Mucosa of gallbladder (tissue), 1 donor: Measurements from ENCODE around the gene GPC5. TPM values are rescaled to one million over a fixed set of nuclear protein-coding genes. Genes with fewer than 3 reads are reported as not detected.

Experiments
- DNase-seq: peaks from one replicate; pipeline ENCODE4 v3.0.0-alpha.2; 2020; ENCODE audit warnings: low spot score
- total RNA-seq: library from RNA; stranded (reverse); gene quantifications from one replicate; pipeline ENCODE4 v1.2.1, GENCODE V29; 2021
- donor health status: DM: no; HTN: no; CAD: no.

The GPC5 gene
- total RNA-seq, 1 donor from 2014 or later, result 2.2 TPM

GRCh38 chr13:91456837-91457236 lies 58.4 kb downstream of the GPC5 start:
- no peak for DNase-seq

- no peak for DNase-seq
These were observed 61.1 kb downstream of the GPC5 start for GRCh38 chr13:91459485-91459884.

- no peak for DNase-seq
These were observed 65.9 kb downstream of the GPC5 start for GRCh38 chr13:91464336-91464735.

- DNase-seq, result no peak
These were observed 68.8 kb downstream of the GPC5 start for GRCh38 chr13:91467236-91467635.

- no peak for DNase-seq
These were observed 69.9 kb downstream of the GPC5 start for GRCh38 chr13:91468301-91468700.

GRCh38 chr13:91470084-91470621 lies 71.7 kb downstream of the GPC5 start:
- no peak for DNase-seq

GRCh38 chr13:91470681-91471080 lies 72.3 kb downstream of the GPC5 start:
- DNase-seq, result no peak

- DNase-seq, result no peak
These were observed 84.0 kb downstream of the GPC5 start for GRCh38 chr13:91482427-91482826.

- DNase-seq, result no peak
These were observed 93.6 kb downstream of the GPC5 start for GRCh38 chr13:91491980-91492379.

GRCh38 chr13:91493442-91493841 lies 95.0 kb downstream of the GPC5 start:
- no peak for DNase-seq

GRCh38 chr13:91498298-91498697 lies 99.9 kb downstream of the GPC5 start:
- DNase-seq, result no peak

- no peak for DNase-seq
These were observed 105.8 kb downstream of the GPC5 start for GRCh38 chr13:91504216-91504615.

GRCh38 chr13:91506759-91507158 lies 108.3 kb downstream of the GPC5 start:
- no peak for DNase-seq

- no peak for DNase-seq
These were observed 111.6 kb downstream of the GPC5 start for GRCh38 chr13:91510058-91510457.

GRCh38 chr13:91513790-91514189 lies 115.4 kb downstream of the GPC5 start:
- no peak for DNase-seq

- no peak for DNase-seq
These were observed 118.4 kb downstream of the GPC5 start for GRCh38 chr13:91516799-91517198.

GRCh38 chr13:91520952-91521351 lies 122.5 kb downstream of the GPC5 start:
- no peak for DNase-seq

- no peak for DNase-seq
These were observed 124.7 kb downstream of the GPC5 start for GRCh38 chr13:91523116-91523515.

- DNase-seq, result no peak
These were observed 128.2 kb downstream of the GPC5 start for GRCh38 chr13:91526543-91527033.

- no peak for DNase-seq
These were observed 131.5 kb downstream of the GPC5 start for GRCh38 chr13:91529739-91530482.

GRCh38 chr13:91531646-91532045 lies 133.2 kb downstream of the GPC5 start:
- no peak for DNase-seq

- DNase-seq, result no peak
These were observed 134.9 kb downstream of the GPC5 start for GRCh38 chr13:91533354-91533753.

GRCh38 chr13:91534996-91535395 lies 136.6 kb downstream of the GPC5 start:
- DNase-seq, result no peak

GRCh38 chr13:91537376-91537775 lies 139.0 kb downstream of the GPC5 start:
- DNase-seq, result no peak
